HCT116 (cell line): ENCODE results near the gene CHRNE. TPM values are rescaled to one million over a fixed set of nuclear protein-coding genes. Genes with fewer than 3 reads are reported as not detected.

Experiments
- ATAC-seq: fragments of 200-7000 bp; cut with Tn5 transposase; 2 replicates; pipeline ENCODE4 v1.9.1; 2020; ENCODE audit warnings: mild to moderate bottlenecking, moderate library complexity
- BruUV-seq: library from RNA; stranded (reverse); fragments of 400-500 nt; replicated peaks from 2 replicates; lab custom pipeline; 2021; lab: Mats Ljungman, UMichigan
- CTCF ChIA-PET: fragments of 300-600 bp; sonication (Branson Sonifier 250); formaldehyde crosslinking; loops from one replicate; lab custom pipeline; 2021; ENCODE audit warnings: antibody characterized with exemption; lab: Charles Lee
- POLR2A ChIA-PET: fragments of 300-600, 350-600 bp; sonication (Branson Sonifier 250); formaldehyde crosslinking; loops from one replicate; lab custom pipeline; 2021; ENCODE audit warnings: antibody characterized with exemption; lab: Charles Lee
- RAD21 ChIA-PET, 2 experiments: fragments of 300-600 bp; sonication (Branson Sonifier 250); formaldehyde crosslinking; loops; one replicate each; lab custom pipeline; 2023; ENCODE audit warnings: low total read pairs in 2 of 2; ENCODE audit not compliant: uncharacterized antibody in 2 of 2, unreplicated experiment in 2 of 2, low non-redundant PET in 1 of 2; lab: Charles Lee
- DNase-seq: peaks from one replicate; pipeline ENCODE4 v3.0.0-alpha.2; 2010; ENCODE audit warnings: low read depth, low spot score
- H2AFZ ChIP-seq: fragments of 200-600 bp; shearing (Covaris generic), sonication (generic); 2 replicates; pipeline ENCODE4 v1.6.1; 2017; ENCODE audit warnings: low read depth, mixed run types, mixed read lengths, antibody characterized with exemption, low read length; ENCODE audit not compliant: poor library complexity, severe bottlenecking
- H3K27ac ChIP-seq: 2 replicates; pipeline ENCODE4 v1.5.1; 2012; ENCODE audit warnings: low read depth, low read length
- H3K27me3 ChIP-seq: fragments of 200-600 bp; sonication (generic); 2 replicates; pipeline ENCODE4 v1.6.1; 2016; ENCODE audit warnings: mixed run types, low read length, mixed read lengths; ENCODE audit not compliant: insufficient read depth
- H3K36me3 ChIP-seq, 2 experiments: fragments of 200-500 bp in 1 of 2; fragments of 200-600 bp in 1 of 2; sonication (Bioruptor generic) in 1 of 2; sonication (generic) in 1 of 2; 2 replicates each; pipeline versions ENCODE4 v1.5.1 to v1.6.1; 2014 to 2016; ENCODE audit warnings: low read length in 2 of 2, inconsistent platforms in 1 of 2, mixed read lengths in 1 of 2, mixed run types in 1 of 2; ENCODE audit not compliant: insufficient read depth in 2 of 2, control insufficient read depth in 1 of 2
- H3K4me1 ChIP-seq, 2 experiments: fragments of 200-600 bp in 1 of 2; sonication (generic) in 1 of 2; 2 replicates each; pipeline versions ENCODE4 v1.5.1 to v1.6.1; 2012 to 2017; ENCODE audit warnings: low read length in 2 of 2, inconsistent platforms in 1 of 2, mild to moderate bottlenecking in 1 of 2, mixed read lengths in 1 of 2, mixed run types in 1 of 2, moderate library complexity in 1 of 2; ENCODE audit not compliant: insufficient read depth in 2 of 2, control insufficient read depth in 1 of 2
- H3K4me2 ChIP-seq: fragments of 200-600 bp; sonication (generic); 2 replicates; pipeline ENCODE4 v1.6.1; 2017; ENCODE audit warnings: mixed run types, low read length, mixed read lengths
- H3K4me3 ChIP-seq, 2 experiments: fragments of 200-600 bp in 1 of 2; sonication (generic) in 1 of 2; replicated peaks in 1 of 2; 2 replicates each; pipeline ENCODE4 v1.5.1; 2011 to 2016; ENCODE audit warnings: low read length in 2 of 2, control low read depth in 1 of 2, low read depth in 1 of 2, mild to moderate bottlenecking in 1 of 2, mixed read lengths in 1 of 2, mixed run types in 1 of 2
- H3K79me2 ChIP-seq: fragments of 200-600 bp; sonication (generic); 2 replicates; pipeline ENCODE4 v1.6.1; 2017; ENCODE audit warnings: mild to moderate bottlenecking, mixed run types, low read length, moderate library complexity, mixed read lengths; ENCODE audit not compliant: insufficient read depth
- H3K9ac ChIP-seq: fragments of 200-600 bp; sonication (generic); 2 replicates; pipeline ENCODE4 v1.6.1; 2016; ENCODE audit warnings: low read length, mixed read lengths
- H3K9me2 ChIP-seq: fragments of 200-600 bp; sonication (generic), shearing (Covaris generic); 2 replicates; pipeline ENCODE4 v1.6.1; 2017; ENCODE audit warnings: mixed run types, mild to moderate bottlenecking, moderate library complexity; ENCODE audit not compliant: insufficient read depth
- H3K9me3 ChIP-seq, 2 experiments: fragments of 200-500 bp in 1 of 2; fragments of 200-600 bp in 1 of 2; sonication (Bioruptor generic) in 1 of 2; sonication (generic) in 1 of 2; 2 replicates each; pipeline ENCODE4 v1.6.1; 2014 to 2017; ENCODE audit warnings: low read length in 2 of 2, mixed read lengths in 2 of 2, inconsistent platforms in 1 of 2, low read depth in 1 of 2, mild to moderate bottlenecking in 1 of 2, mixed run types in 1 of 2, moderate library complexity in 1 of 2; ENCODE audit not compliant: control insufficient read depth in 1 of 2, insufficient read depth in 1 of 2
- H4K20me1 ChIP-seq: fragments of 200-600 bp; sonication (generic), shearing (Covaris generic); 2 replicates; pipeline ENCODE4 v1.6.1; 2017; ENCODE audit warnings: mixed run types, mild to moderate bottlenecking, moderate library complexity; ENCODE audit not compliant: insufficient read depth
- ATF3 ChIP-seq: IDR thresholded peaks from 2 replicates; pipeline ENCODE4 v1.6.1; 2012
- CTCF ChIP-seq, 3 experiments: fragments of 200-600 bp in 1 of 3; sonication (generic) in 1 of 3; IDR thresholded peaks in 2 of 3; conservative IDR thresholded peaks in 1 of 3; 2 replicates each; pipeline ENCODE4 v1.5.1; 2012 to 2017; ENCODE audit warnings: low read depth in 2 of 3, low read length in 2 of 3, antibody characterized with exemption in 1 of 3, borderline replicate concordance in 1 of 3, control low read depth in 1 of 3, mild to moderate bottlenecking in 1 of 3, mixed read lengths in 1 of 3, mixed run types in 1 of 3, moderate library complexity in 1 of 3; ENCODE audit not compliant: insufficient read depth in 1 of 3
- EGR1 ChIP-seq: IDR thresholded peaks from 2 replicates; pipeline ENCODE4 v1.6.1; 2012; ENCODE audit warnings: low read depth
- ELF1 ChIP-seq: IDR thresholded peaks from 2 replicates; pipeline ENCODE4 v1.6.1; 2012; ENCODE audit warnings: low read depth, borderline replicate concordance
- EZH2 ChIP-seq: fragments of 200-600 bp; sonication (generic); IDR thresholded peaks from 2 replicates; pipeline ENCODE4 v1.6.1; 2017; ENCODE audit warnings: antibody characterized with exemption, mixed run types
- EZH2phosphoT487 ChIP-seq: fragments of 200-600 bp; IDR thresholded peaks from 2 replicates; pipeline ENCODE4 v1.6.1; 2018; ENCODE audit warnings: antibody characterized with exemption, borderline replicate concordance
- JUND ChIP-seq: IDR thresholded peaks from 2 replicates; pipeline ENCODE4 v1.6.1; 2012
- POLR2A ChIP-seq: IDR thresholded peaks from 2 replicates; pipeline ENCODE4 v1.7.0; 2011; ENCODE audit warnings: borderline replicate concordance; ENCODE audit not compliant: insufficient read depth, insufficient read length; ENCODE audit errors: extremely low read depth
- RAD21 ChIP-seq: IDR thresholded peaks from 2 replicates; pipeline ENCODE4 v1.6.1; 2012; ENCODE audit warnings: low read depth, mild to moderate bottlenecking
- REST ChIP-seq: IDR thresholded peaks from 2 replicates; pipeline ENCODE4 v1.6.1; 2012; ENCODE audit warnings: low read depth
- SRF ChIP-seq: IDR thresholded peaks from 2 replicates; pipeline ENCODE4 v1.6.1; 2012; ENCODE audit warnings: low read depth
- TCF7L2 ChIP-seq: IDR thresholded peaks from 2 replicates; pipeline ENCODE4 v1.7.0; 2011; ENCODE audit warnings: borderline replicate concordance, inconsistent platforms; ENCODE audit not compliant: insufficient read depth, insufficient read length; ENCODE audit errors: extremely low read depth
- intact Hi-C: fragments of 100-400 bp; cut with micrococcal nuclease; formaldehyde crosslinking; loops from 2 replicates; pipeline ENCODE4 v1.10.0; 2022
- total RNA-seq: library from RNA; stranded (reverse); gene quantifications from one replicate; pipeline ENCODE4 v1.2.1, GENCODE V29; 2021; ENCODE audit not compliant: unreplicated experiment

Gene CHRNE
- total RNA-seq, 1 experiment from 2014 or later, result 0.30 TPM

- peaks cover 10% of the 10 kb centered on the region for H3K79me2 ChIP-seq
- DNase-seq (no peak), ATAC-seq (no peak)
- no peak overlapping the region for H3K4me2 ChIP-seq
- BruUV-seq, result no TSS peak
- H3K4me1 ChIP-seq, result no peaks in the 10 kb centered on the region
- H3K9me3 ChIP-seq, result no peaks in the 10 kb centered on the region
- no peak overlapping the region for H3K4me3 ChIP-seq
- POLR2A ChIA-PET, result no interaction called here
- H3K9ac ChIP-seq, result no peak overlapping the region
- H3K36me3 ChIP-seq, result peaks cover 0 to 4% of the 10 kb centered on the region in 2 experiments; a peak in 1 of 4 replicates
- no peaks in the 10 kb centered on the region for H4K20me1 ChIP-seq
- intact Hi-C loops, result no loop called here
- CTCF ChIA-PET, result no interaction called here
- no peaks in the 10 kb centered on the region for H3K9me2 ChIP-seq
- no peaks in the 10 kb centered on the region for H3K27me3 ChIP-seq
- no peak overlapping the region for H2AFZ ChIP-seq
- RAD21 ChIA-PET, result interaction anchor here in 1 of 2 experiments (1.1 kb wide), 1 partner anchor 90 kb away, joined by 3 read pairs; no protein-coding TSS in a partner anchor
- H3K27ac ChIP-seq, result no peak overlapping the region
- TF ChIP-seq EGR1 (no peak), ELF1 (no peak), RAD21 (no peak), TCF7L2 (no peak), EZH2 (no peak)
Measured at GRCh38 chr17:4877089-4877488, 25.8 kb downstream of the CHRNE start.

GRCh38 chr17:4872786-4873185 is 30.1 kb downstream of the CHRNE start:
- CTCF ChIA-PET, result no interaction called here
- RAD21 ChIA-PET, result no interaction called here

More at GRCh38 chr17:4872786-4873185, 30.1 kb downstream of the CHRNE start:
- no peaks in the 10 kb centered on the region for H4K20me1 ChIP-seq
- H3K27ac ChIP-seq, result no peak overlapping the region
- peaks cover 14% of the 10 kb centered on the region for H3K79me2 ChIP-seq
- H3K4me1 ChIP-seq, result no peaks in the 10 kb centered on the region
- no TSS peak for BruUV-seq
- POLR2A ChIA-PET, result no interaction called here
- H3K4me3 ChIP-seq, result no peak overlapping the region
- no peaks in the 10 kb centered on the region for H3K27me3 ChIP-seq
- intact Hi-C loops, result no loop called here
- no peaks in the 10 kb centered on the region for H3K9me2 ChIP-seq
- H3K9ac ChIP-seq, result no peak overlapping the region
- H2AFZ ChIP-seq, result no peak overlapping the region
- H3K4me2 ChIP-seq, result no peak overlapping the region
- TF ChIP-seq POLR2A, result no peak
- TF ChIP-seq CTCF (IDR thresholded peaks at IDR 0.05 in 2 of 3, conservative IDR thresholded peaks at IDR 0.05 in 1 of 3; ENCODE audit: borderline replicate concordance in 1 of 3, insufficient read depth in 1 of 3, low read depth in 2 of 3, low read length in 2 of 3), result no peak
- no peak for TF ChIP-seq TCF7L2
- no peak for TF ChIP-seq JUND
- TF ChIP-seq EZH2, result no peak
- no peak for TF ChIP-seq ATF3
- no peak for TF ChIP-seq SRF
- no peak for TF ChIP-seq REST
- TF ChIP-seq EZH2phosphoT487, result no peak
- TF ChIP-seq, all 23 proteins: peak for 0
- DNase-seq (no peak), ATAC-seq (no peak)
- Histone ChIP-seq H3K36me3 (0 out of 4 replicates have a peak, but pooled peaks cover 0 to 4% of the 10 kb centered on the region in 2 experiments), H3K9me3 (no peaks in the 10 kb centered on the region)
